CD4-positive, alpha-beta T cell treated with Interleukin-12 subunit alpha and Interleukin-12 subunit beta, for 1 hour (primary cell): ENCODE results near the gene RAB3C.
"Not testable (repeated sequence)": the region's sequence is repeated elsewhere in the genome, so short reads cannot be mapped to it uniquely, and the experiment has no call there.

Source experiments
- DNase-seq: peaks from one replicate; pipeline ENCODE4 v3.0.0-alpha.2; 2020

RAB3C gene

GRCh38 chr5:58680503-58680902 is 97.6 kb downstream of the RAB3C start:
- DNase-seq, result no peak

- DNase-seq, result no peak
Measured at GRCh38 chr5:58681943-58682342, 99.1 kb downstream of the RAB3C start.

GRCh38 chr5:58683567-58683966 is 100.7 kb downstream of the RAB3C start:
- no peak for DNase-seq

- no peak for DNase-seq
Measured at GRCh38 chr5:58687079-58687478, 104.2 kb downstream of the RAB3C start.

GRCh38 chr5:58687595-58687994 is 104.7 kb downstream of the RAB3C start:
- DNase-seq, result no peak

GRCh38 chr5:58699088-58699761 is 116.3 kb downstream of the RAB3C start:
- DNase-seq, result not testable (repeated sequence)

GRCh38 chr5:58699762-58700118 is 116.9 kb downstream of the RAB3C start:
- no peak for DNase-seq

- no peak for DNase-seq
Measured at GRCh38 chr5:58703925-58704555, 121.2 kb downstream of the RAB3C start.

- DNase-seq, result no peak
Measured at GRCh38 chr5:58706736-58707135, 123.9 kb downstream of the RAB3C start.

- DNase-seq, result no peak
Measured at GRCh38 chr5:58708456-58708855, 125.6 kb downstream of the RAB3C start.

GRCh38 chr5:58710425-58710824 is 127.5 kb downstream of the RAB3C start:
- not testable (repeated sequence) for DNase-seq

- DNase-seq, result no peak
Measured at GRCh38 chr5:58710871-58711270, 128.0 kb downstream of the RAB3C start.

GRCh38 chr5:58711965-58712364 is 129.1 kb downstream of the RAB3C start:
- no peak for DNase-seq

- no peak for DNase-seq
Measured at GRCh38 chr5:58714046-58714445, 131.2 kb downstream of the RAB3C start.

- DNase-seq, result no peak
Measured at GRCh38 chr5:58715997-58716656, 133.3 kb downstream of the RAB3C start.

GRCh38 chr5:58716713-58717112 is 133.8 kb downstream of the RAB3C start:
- no peak for DNase-seq

- DNase-seq, result no peak
Measured at GRCh38 chr5:58717303-58718007, 134.6 kb downstream of the RAB3C start.

GRCh38 chr5:58718269-58718978 is 135.5 kb downstream of the RAB3C start:
- no peak for DNase-seq

- no peak for DNase-seq
Measured at GRCh38 chr5:58722160-58722559, 139.3 kb downstream of the RAB3C start.

GRCh38 chr5:58724992-58725391 is 142.1 kb downstream of the RAB3C start:
- no peak for DNase-seq

GRCh38 chr5:58731641-58732040 is 148.8 kb downstream of the RAB3C start:
- no peak for DNase-seq

- no peak for DNase-seq
Measured at GRCh38 chr5:58735637-58736036, 152.8 kb downstream of the RAB3C start.

- no peak for DNase-seq
Measured at GRCh38 chr5:58736214-58736613, 153.3 kb downstream of the RAB3C start.
